NCI-H226 (cell line): Measurements from ENCODE around the gene LMAN1L.

Experiments used
- DNase-seq: peaks from one replicate; pipeline ENCODE4 v3.0.0-alpha.2; 2015

LMAN1L gene

DNA sequence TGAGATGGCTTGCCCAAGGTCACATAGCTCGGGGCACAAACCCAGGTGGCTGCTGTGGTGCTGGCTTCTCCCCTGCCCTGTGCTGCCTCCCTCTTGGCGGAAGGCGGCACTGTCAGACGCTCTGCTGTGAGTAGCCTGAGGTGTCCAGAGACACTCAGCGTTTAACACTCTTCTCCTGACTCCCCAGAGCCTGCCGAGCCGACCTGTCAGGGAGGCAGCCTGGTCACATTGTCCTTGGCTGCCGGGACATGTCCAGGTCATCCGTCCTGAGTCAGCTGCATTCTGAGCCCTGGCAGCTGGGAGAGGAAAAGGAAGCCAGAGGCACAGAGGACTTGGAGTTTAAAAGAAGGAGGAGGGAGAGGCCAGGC is 4.7 kb downstream of the LMAN1L start:
- no peak for DNase-seq

- no peak for DNase-seq
These were observed 7.4 kb downstream of the LMAN1L start for GRCh38 chr15:74820056-74820455.

- no peak for DNase-seq
These were observed 8.6 kb downstream of the LMAN1L start for GRCh38 chr15:74821091-74821789.

- DNase-seq = no peak
These were observed 9.1 kb downstream of the LMAN1L start for GRCh38 chr15:74821790-74822158.

DNA sequence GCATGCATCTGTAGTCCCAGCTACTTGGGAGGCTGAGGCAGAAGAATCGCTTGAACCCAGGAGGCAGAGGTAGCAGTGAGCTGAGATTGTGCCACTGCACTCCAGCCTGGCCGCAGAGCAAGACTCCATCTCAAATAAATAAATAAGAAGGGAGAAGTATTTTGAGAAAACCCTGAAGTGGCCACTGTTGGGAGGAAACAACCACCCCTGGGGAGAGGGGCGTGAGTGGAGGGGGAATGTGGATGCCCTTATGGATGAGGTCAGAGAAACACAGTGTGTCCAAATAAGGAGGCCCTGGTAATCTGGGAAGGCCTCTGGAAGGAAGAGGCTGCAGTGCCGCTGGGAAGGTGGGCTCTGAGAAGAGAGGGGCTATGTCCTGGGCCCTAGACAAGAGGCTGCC is 9.6 kb downstream of the LMAN1L start:
- no peak for DNase-seq

DNA sequence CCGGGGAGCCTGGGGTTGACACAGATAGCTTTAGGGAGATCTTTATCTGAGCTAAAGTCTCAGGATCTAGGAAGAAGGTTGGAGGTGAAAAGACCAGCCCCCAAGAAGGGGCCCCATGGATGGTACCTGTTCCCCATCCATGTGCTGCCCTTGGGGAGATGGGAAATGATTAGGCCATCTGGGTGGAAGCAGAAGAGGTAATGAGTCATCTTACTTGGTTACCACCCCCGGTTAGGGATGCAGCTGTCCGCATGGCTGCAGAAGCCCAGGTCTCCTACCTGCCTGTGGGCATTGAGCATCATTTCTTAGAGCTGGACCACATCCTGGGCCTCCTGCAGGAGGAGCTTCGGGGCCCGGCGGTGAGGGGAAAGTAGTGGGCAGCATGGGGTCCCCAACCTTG is 10.7 kb downstream of the LMAN1L start:
- no peak for DNase-seq

DNA sequence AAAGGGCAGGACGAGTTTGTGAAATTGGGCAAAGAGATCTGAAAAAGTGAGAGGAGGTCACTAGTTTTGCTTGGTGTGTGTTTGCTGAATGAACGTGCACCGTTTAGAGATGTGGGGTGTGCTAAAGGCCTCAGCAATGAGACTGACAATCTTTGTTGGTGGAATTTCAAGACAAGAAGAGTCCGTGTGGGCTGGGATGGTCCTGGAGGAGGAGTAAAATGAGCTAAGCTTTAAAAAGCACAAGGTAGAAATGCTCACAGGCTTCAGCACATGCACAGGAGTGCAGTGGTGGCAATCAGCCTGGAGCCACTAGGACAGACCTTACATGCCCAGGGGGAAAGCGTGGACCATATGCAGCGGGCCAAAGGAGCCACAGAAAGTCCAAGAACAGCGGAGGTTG is 12.3 kb downstream of the LMAN1L start:
- no peak for DNase-seq

- DNase-seq = no peak
These were observed 13.2 kb downstream of the LMAN1L start for GRCh38 chr15:74825866-74826265.

- no peak for DNase-seq
These were observed 13.8 kb downstream of the LMAN1L start, which contains the start of gene CPLX3 for GRCh38 chr15:74826364-74826819. TSS of gene CPLX3 (plus strand) at chr15:74826627. CDS start at chr15:74826704, 77 bp downstream.

DNA sequence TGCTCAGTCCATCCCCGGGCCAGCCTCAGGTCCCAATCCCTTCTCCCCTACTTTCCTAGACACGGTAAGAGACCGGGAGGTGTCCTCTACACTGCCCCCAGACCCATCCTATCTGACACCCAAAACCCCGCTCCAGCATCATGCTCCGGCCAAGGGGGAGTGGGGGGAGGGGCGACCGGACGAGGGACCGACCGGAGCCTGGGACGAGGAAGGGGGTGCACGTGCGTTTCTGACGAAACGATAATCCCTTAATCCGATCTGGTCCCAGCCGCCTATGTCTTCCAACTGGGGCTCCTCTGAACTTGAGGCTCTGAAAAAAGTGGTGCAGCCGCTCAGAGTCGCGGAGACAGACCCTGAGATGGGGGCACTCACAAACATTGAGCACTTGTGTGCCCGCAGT is 14.3 kb downstream of the LMAN1L start:
- DNase-seq = no peak

DNA sequence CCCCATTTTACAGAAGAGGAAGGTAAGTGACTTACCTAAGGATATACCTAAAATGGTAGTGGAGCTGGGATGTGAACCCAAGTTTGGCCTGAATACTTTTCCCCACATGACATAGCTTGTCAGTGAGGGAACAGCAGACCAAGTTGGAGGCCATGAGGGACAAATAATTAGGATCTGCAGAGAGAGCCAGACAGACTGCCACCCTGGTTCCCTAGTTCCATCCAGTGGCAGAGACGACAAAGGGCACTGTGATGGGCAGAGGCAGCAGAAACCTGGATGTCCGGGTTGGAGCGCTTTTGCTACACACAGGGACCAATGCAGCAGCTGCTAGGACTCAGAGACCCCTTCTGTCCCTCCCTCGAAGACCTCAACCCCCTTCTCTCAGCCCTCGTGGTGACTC is 15.0 kb downstream of the LMAN1L start:
- DNase-seq = no peak

DNA sequence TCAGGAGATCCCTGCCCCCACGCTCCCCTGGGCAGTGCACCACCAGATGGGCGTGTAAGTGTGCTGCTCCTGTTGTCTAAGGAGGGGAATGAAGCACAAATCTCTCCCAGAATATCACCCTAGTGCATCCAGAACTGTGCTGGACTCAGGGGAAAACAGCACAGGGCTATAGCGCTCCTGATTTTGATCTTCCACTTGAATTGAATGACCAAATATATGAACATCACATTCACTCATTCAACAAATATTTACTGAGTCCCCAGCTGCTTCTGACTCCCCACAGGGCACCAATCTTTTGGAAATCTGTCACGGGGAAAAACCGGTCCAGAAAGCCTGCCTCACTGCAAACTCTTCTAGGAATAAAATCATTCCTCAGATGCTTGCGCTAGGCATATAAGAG is 16.2 kb downstream of the LMAN1L start:
- DNase-seq = no peak

DNA sequence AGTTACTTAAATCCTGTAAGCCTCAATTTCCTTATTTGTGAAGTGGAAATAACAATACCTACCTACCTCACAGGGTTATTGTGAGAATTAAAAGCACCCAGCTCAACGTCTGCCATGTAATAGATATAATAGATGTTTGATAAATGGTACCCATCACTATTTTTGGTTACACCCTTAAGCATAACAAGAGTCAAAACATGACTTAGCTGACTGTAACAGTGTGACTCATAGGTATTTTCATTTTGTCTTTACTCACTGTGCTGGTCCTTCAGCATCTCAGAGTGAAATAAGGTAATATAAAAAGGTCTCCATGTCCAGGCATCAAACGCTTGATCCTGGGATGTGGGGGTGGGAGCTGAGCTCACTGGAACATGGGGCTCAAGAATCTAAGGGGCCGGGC is 16.9 kb downstream of the LMAN1L start:
- DNase-seq = no peak

DNA sequence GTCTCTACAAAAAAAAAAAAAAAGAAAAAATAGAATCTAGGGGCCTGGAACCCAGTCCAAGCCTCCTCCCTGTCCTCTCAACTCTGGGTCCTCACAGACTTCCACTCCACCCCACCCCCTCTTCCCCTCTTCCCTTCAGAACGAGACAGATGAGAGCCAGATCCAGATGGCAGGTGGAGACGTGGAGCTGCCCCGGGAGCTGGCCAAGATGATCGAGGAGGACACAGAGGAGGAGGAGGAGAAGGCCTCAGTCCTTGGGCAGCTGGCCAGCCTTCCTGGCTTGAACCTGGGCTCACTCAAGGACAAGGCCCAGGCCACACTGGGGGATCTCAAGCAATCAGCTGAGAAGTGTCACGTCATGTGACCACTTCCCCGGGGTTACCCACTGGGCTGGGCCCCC is 17.4 kb downstream of the LMAN1L start:
- no peak for DNase-seq

DNA sequence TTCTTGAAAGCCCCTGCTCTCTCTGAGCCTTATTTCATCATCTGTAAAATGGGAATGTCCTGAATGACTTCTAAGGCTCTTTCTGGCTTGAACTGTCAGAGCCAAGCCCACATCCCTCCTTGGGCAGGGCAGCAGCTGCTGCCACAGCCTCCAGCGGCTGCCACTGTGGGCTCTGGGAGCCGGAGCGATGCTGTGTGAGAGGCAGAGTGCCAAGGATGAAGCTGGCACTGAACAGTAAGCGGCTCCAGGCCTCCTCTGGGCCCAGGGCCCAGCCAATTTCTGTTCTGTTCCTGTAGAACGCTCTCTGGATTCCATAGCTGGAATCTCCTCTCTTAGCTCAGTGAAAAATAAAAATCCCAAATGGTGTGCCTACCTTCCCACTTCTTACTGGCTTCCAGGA is 18.2 kb downstream of the LMAN1L start:
- DNase-seq = no peak

GRCh38 chr15:74831813-74832495 is 19.3 kb downstream of the LMAN1L start:
- DNase-seq = no peak

DNA sequence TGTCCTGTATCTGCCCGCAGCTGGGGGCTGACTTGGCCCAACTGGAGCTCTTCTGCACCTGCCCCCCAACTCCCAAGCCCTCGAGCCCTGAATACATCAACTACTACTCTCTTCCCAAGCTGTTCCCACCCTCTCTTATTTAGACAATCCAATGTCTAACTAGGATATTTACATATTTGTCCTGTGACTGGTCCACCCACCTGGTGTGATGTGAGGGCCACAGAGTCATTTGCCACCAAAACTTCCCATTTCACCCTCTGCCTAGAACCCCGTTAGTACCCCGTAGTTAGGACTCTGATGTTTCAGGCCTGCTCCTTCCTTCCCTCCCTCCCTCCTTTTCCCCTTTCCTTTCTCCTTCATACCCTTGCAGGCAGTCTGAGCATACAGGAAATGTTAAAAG is 20.2 kb downstream of the LMAN1L start:
- DNase-seq = no peak

- DNase-seq = no peak
These were observed 20.9 kb downstream of the LMAN1L start for GRCh38 chr15:74833376-74834107.

GRCh38 chr15:74835312-74835823 is 22.7 kb downstream of the LMAN1L start:
- peak; percentile 67 for DNase-seq

GRCh38 chr15:74836846-74837245 is 24.2 kb downstream of the LMAN1L start:
- no peak for DNase-seq

DNA sequence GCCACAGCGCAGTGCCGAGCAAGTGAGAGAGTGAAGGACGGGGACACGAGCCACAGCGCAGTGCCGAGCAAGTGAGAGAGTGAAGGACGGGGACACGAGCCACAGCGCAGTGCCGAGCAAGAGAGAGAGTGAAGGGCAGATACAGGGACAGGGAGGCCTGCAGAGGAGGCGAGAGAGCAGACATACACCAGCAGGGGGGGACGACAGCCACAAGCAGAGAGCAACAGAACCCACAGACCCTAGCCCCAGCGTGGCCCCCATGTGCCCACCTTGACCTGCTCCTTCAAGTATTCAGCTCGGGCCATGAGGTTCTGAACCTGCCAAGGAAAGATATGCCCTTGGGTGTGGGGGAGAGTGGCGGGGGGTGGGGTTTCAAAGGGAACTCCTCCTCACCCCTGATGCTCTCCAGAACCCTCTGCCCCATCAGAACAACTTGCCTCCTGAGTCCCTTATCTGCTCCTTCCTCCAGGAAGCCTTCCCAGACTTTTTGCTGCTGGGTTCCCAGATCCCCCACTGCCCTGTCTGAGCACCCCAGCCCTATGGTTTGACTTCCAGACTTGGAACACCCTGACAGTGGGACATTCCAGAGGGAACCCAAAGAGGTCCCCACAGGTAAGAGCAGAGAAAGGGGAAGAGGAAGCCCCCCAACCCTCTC is 25.0 kb downstream of the LMAN1L start:
- no peak for DNase-seq

GRCh38 chr15:74838137-74838516 is 25.5 kb downstream of the LMAN1L start:
- DNase-seq = no peak
